H1 (cell line): Measurements from ENCODE around the gene IL21R.

ENCODE experiments used
- BACH1 ChIP-seq: IDR thresholded peaks from 2 replicates; pipeline ENCODE4 v1.6.1; 2012; ENCODE audit warnings: low read length, improper control_type of control experiment
- BCL11A ChIP-seq, 2 experiments: IDR thresholded peaks; one replicate each; pipeline ENCODE4 v1.6.1; 2011; ENCODE audit warnings: low read depth in 2 of 2, low read length in 2 of 2, mild to moderate bottlenecking in 2 of 2
- JUND ChIP-seq: IDR thresholded peaks from 2 replicates; pipeline ENCODE4 v1.6.1; 2011; ENCODE audit warnings: mild to moderate bottlenecking, improper control_type of control experiment, low read length
- KDM1A ChIP-seq: fragments of 200-600, 300-600 bp; sonication (generic); IDR thresholded peaks from 2 replicates; pipeline ENCODE4 v1.7.1; 2016; ENCODE audit warnings: mild to moderate bottlenecking, low read length, borderline replicate concordance
- POLR2A ChIP-seq, 2 experiments: IDR thresholded peaks; 1 replicate in 1 of 2; 2 replicates in 1 of 2; pipeline ENCODE4 v1.6.1; 2011; ENCODE audit warnings: low read depth in 2 of 2, low read length in 2 of 2, mild to moderate bottlenecking in 2 of 2; ENCODE audit errors: control extremely low read depth in 1 of 2
- SIN3A ChIP-seq, 2 experiments: IDR thresholded peaks in 1 of 2; conservative IDR thresholded peaks in 1 of 2; 2 replicates each; pipeline ENCODE4 v1.6.1; 2011 to 2012; ENCODE audit warnings: low read length in 2 of 2, improper control_type of control experiment in 1 of 2, low read depth in 1 of 2, mild to moderate bottlenecking in 1 of 2
- TF ChIP-seq, protein P1 (sequence below), 3 experiments: IDR thresholded peaks; 1 replicate in 2 of 3; 2 replicates in 1 of 3; pipeline versions ENCODE4 v1.5.1 to v1.6.1; 2011; ENCODE audit warnings: low read length in 3 of 3, mild to moderate bottlenecking in 3 of 3, inconsistent platforms in 2 of 3, low read depth in 1 of 3, moderate library complexity in 1 of 3; ENCODE audit not compliant: insufficient read depth in 1 of 3; ENCODE audit errors: control extremely low read depth in 1 of 3

DNA sequence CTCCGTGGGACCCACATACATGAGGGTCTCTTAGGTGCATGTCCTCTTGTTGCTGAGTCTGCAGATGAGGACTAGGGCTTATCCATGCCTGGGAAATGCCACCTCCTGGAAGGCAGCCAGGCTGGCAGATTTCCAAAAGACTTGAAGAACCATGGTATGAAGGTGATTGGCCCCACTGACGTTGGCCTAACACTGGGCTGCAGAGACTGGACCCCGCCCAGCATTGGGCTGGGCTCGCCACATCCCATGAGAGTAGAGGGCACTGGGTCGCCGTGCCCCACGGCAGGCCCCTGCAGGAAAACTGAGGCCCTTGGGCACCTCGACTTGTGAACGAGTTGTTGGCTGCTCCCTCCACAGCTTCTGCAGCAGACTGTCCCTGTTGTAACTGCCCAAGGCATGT lies 38.2 kb upstream of the IL21R start:
- TF ChIP-seq, protein P1, sequence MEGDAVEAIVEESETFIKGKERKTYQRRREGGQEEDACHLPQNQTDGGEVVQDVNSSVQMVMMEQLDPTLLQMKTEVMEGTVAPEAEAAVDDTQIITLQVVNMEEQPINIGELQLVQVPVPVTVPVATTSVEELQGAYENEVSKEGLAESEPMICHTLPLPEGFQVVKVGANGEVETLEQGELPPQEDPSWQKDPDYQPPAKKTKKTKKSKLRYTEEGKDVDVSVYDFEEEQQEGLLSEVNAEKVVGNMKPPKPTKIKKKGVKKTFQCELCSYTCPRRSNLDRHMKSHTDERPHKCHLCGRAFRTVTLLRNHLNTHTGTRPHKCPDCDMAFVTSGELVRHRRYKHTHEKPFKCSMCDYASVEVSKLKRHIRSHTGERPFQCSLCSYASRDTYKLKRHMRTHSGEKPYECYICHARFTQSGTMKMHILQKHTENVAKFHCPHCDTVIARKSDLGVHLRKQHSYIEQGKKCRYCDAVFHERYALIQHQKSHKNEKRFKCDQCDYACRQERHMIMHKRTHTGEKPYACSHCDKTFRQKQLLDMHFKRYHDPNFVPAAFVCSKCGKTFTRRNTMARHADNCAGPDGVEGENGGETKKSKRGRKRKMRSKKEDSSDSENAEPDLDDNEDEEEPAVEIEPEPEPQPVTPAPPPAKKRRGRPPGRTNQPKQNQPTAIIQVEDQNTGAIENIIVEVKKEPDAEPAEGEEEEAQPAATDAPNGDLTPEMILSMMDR (IDR thresholded peaks at IDR 0.05; ENCODE audit: control extremely low read depth in 1 of 3, insufficient read depth in 1 of 3, low read depth in 1 of 3, low read length in 3 of 3) = no peak
- no peak for TF ChIP-seq JUND
- no peak for TF ChIP-seq KDM1A
- TF ChIP-seq BACH1 = no peak
- TF ChIP-seq BCL11A (IDR thresholded peaks at IDR 0.05; ENCODE audit: low read depth in 2 of 2, low read length in 2 of 2) = no peak
- no peak for TF ChIP-seq POLR2A (IDR thresholded peaks at IDR 0.05; ENCODE audit: control extremely low read depth in 1 of 2, low read depth in 2 of 2, low read length in 2 of 2)
- no peak for TF ChIP-seq SIN3A (conservative IDR thresholded peaks at IDR 0.05 in 1 of 2, IDR thresholded peaks at IDR 0.05 in 1 of 2; ENCODE audit: low read depth in 1 of 2, low read length in 2 of 2)
